Thyroid gland (tissue), 4 donors: Measurements from ENCODE around the gene ANKRD33B. TPM values are rescaled to one million over a fixed set of nuclear protein-coding genes. Genes with fewer than 3 reads are reported as not detected.

Experiments used
- DNase-seq, 2 donors: peaks; one replicate each; pipeline ENCODE4 v3.0.0-alpha.2; 2019
- H3K27ac ChIP-seq, 3 donors: fragments of 200-600 bp; sonication (generic); 1 replicate in 2 of 3; 2 replicates in 1 of 3; pipeline ENCODE4 v1.5.1; 2016 to 2019; ENCODE audit warnings: mild to moderate bottlenecking in 1 of 3, moderate library complexity in 1 of 3
- H3K27me3 ChIP-seq: fragments of 200-600 bp; sonication (generic); one replicate; pipeline ENCODE4 v1.5.1; 2019
- H3K36me3 ChIP-seq, 2 donors: fragments of 200-600 bp; sonication (generic); one replicate each; pipeline ENCODE4 v1.5.1; 2016 to 2019
- H3K4me1 ChIP-seq, 2 donors: fragments of 200-600 bp; sonication (generic); one replicate each; pipeline ENCODE4 v1.5.1; 2017 to 2019
- H3K4me3 ChIP-seq, 3 donors: fragments of 200-600 bp; sonication (generic); replicated peaks in 1 of 3; 1 replicate in 2 of 3; 2 replicates in 1 of 3; pipeline ENCODE4 v1.5.1; 2016; ENCODE audit warnings: mild to moderate bottlenecking in 1 of 3
- H3K9me3 ChIP-seq: fragments of 200-600 bp; sonication (generic); one replicate; pipeline ENCODE4 v1.5.1; 2017
- CTCF ChIP-seq, 6 experiments: fragments of 200-600 bp in 3 of 6; fragments of 450-650 bp in 3 of 6; sonication (generic) in 3 of 6; IDR thresholded peaks; one replicate each; pipeline ENCODE4 v1.5.1; 2016 to 2019; ENCODE audit warnings: antibody characterized with exemption in 6 of 6, mild to moderate bottlenecking in 2 of 6, inconsistent platforms in 1 of 6, moderate library complexity in 1 of 6
- POLR2A ChIP-seq, 2 donors: fragments of 450-650 bp; IDR thresholded peaks; one replicate each; pipeline ENCODE4 v1.6.1; 2017; ENCODE audit warnings: antibody characterized with exemption in 2 of 2, mild to moderate bottlenecking in 2 of 2, moderate library complexity in 1 of 2
- WGBS, 2 donors: methylation state at CpG; one replicate each; pipeline ENCODE4 v1.1.5; 2017; 5-methylcytosine and 5-hydroxymethylcytosine counted together
- intact Hi-C: fragments of 100-400 bp; cut with DNase I; formaldehyde crosslinking; loops from one replicate; pipeline ENCODE4 v1.15.1; 2023
- total RNA-seq, 4 donors: library from RNA; depleted of rRNA; stranded (reverse); fragments of >200 nt; gene quantifications; one replicate each; pipeline ENCODE4 v1.2.3, GENCODE V29; 2016

The ANKRD33B gene
- total RNA-seq, 4 donors from 2014 or later: 0.67 to 1.6 (median 1.1) TPM

- TF ChIP-seq CTCF (IDR thresholded peaks at IDR 0.05): no peak
- TF ChIP-seq POLR2A (IDR thresholded peaks at IDR 0.05): no peak
- 70 to 74% methylated on average over 17 to 18 of the region's 18 CpGs for WGBS, 2 donors
- no peak for DNase-seq
- Histone ChIP-seq H3K27ac (no peak overlapping the region), H3K4me1 (peaks cover 0 to 5% of the 10 kb centered on the region in 2 donors), H3K4me3 (no peak overlapping the region), H3K9me3 (no peaks in the 10 kb centered on the region), H3K36me3 (no peaks in the 10 kb centered on the region), H3K27me3 (no peaks in the 10 kb centered on the region)
- intact Hi-C loops: no loop called here
Observed at GRCh38 chr5:10577371-10578292, 13.8 kb downstream of the ANKRD33B start.

- Histone ChIP-seq H3K36me3 (no peaks in the 10 kb centered on the region), H3K4me1 (peaks cover 3 to 7% of the 10 kb centered on the region in 2 donors), H3K27ac (no peak overlapping the region), H3K4me3 (no peak overlapping the region), H3K9me3 (no peaks in the 10 kb centered on the region), H3K27me3 (no peaks in the 10 kb centered on the region)
- no peak for DNase-seq
- 93 to 95% methylated on average over 1 of the region's 1 CpG for WGBS, 2 donors
- intact Hi-C loops: no loop called here
- TF ChIP-seq CTCF (IDR thresholded peaks at IDR 0.05) (no peak), POLR2A (IDR thresholded peaks at IDR 0.05) (no peak)
Observed at GRCh38 chr5:10578293-10578665, 14.4 kb downstream of the ANKRD33B start.

GRCh38 chr5:10578869-10579268 lies 15.0 kb downstream of the ANKRD33B start:
- H3K27me3 ChIP-seq: no peaks in the 10 kb centered on the region
- WGBS, 2 donors: 87 to 91% methylated on average over 6 of the region's 6 CpGs
- intact Hi-C loops: no loop called here
- peaks cover 9 to 13% of the 10 kb centered on the region in 2 donors for H3K4me1 ChIP-seq
- H3K9me3 ChIP-seq: no peaks in the 10 kb centered on the region
- H3K27ac ChIP-seq: no peak overlapping the region
- H3K36me3 ChIP-seq: no peaks in the 10 kb centered on the region
- DNase-seq: no peak
- no peak overlapping the region for H3K4me3 ChIP-seq
- TF ChIP-seq CTCF (IDR thresholded peaks at IDR 0.05): no peak
- no peak for TF ChIP-seq POLR2A (IDR thresholded peaks at IDR 0.05)

- Histone ChIP-seq H3K9me3 (no peaks in the 10 kb centered on the region), H3K36me3 (no peaks in the 10 kb centered on the region), H3K4me3 (no peak overlapping the region), H3K4me1 (peaks cover 9 to 19% of the 10 kb centered on the region in 2 donors), H3K27ac (no peak overlapping the region), H3K27me3 (no peaks in the 10 kb centered on the region)
- TF ChIP-seq POLR2A (IDR thresholded peaks at IDR 0.05) (no peak), CTCF (IDR thresholded peaks at IDR 0.05) (no peak)
- WGBS, 2 donors: 90 to 91% methylated on average over 8 of the region's 8 CpGs
- no peak for DNase-seq
- intact Hi-C loops: no loop called here
Observed at GRCh38 chr5:10579536-10580521, 16.0 kb downstream of the ANKRD33B start.
